ENCODE data around the gene LGSN.

LGSN gene

GRCh38 chr6:63322981-63323380 lies 3.2 kb upstream of the LGSN start:
- no peak for TF ChIP-seq CTCF (IDR thresholded peaks at IDR 0.05)
- H3K27ac ChIP-seq = no peak overlapping the region
- DNase-seq (ENCODE audit: low spot score) = no peak
- no peak overlapping the region for H3K4me3 ChIP-seq

DNA sequence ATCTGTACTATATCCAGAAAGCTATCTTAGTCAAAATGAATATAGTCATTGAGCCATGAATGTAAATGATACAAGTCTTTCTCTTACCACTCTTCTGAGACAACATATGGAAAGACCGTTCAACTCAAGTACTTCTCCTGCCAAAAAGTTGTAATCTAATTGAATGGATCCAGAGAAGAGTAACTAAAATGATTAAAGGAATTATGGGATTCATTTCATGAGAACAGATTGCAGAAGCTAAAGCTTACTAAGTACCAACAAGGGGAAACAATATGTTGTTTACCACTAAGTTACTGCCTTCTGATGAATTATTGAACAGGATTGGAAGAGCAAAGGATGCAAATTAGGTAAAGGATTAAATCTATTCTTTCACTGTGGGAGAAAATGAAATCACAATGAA lies 2.0 kb upstream of the LGSN start:
- no peak for TF ChIP-seq CTCF (IDR thresholded peaks at IDR 0.05)
- DNase-seq (ENCODE audit: low spot score) = no peak
- Histone ChIP-seq H3K4me3 (no peak overlapping the region), H3K27ac (no peak overlapping the region)

DNA sequence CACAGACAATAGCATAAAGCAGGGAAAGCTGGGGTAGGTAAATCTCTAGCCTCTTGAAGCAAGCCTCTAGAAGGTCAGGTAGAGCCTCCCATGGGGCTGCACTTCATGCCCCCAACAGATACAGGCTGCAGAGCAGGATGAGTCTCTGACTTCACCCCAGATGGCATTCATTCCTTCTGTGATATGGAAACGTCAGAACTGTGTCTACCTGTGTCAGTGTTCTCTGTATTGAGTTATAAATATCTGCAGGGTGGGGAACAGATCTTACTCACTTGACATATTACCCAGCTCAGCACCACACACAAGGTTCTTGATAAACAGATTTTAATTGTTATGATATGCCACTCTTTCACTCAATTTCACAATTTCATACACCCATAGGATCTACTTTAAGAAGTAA lies 2.1 kb downstream of the LGSN start:
- no peak overlapping the region for H3K27ac ChIP-seq
- TF ChIP-seq CTCF (IDR thresholded peaks at IDR 0.05) = no peak
- no peak overlapping the region for H3K4me3 ChIP-seq
- no peak for DNase-seq (ENCODE audit: low spot score)

DNA sequence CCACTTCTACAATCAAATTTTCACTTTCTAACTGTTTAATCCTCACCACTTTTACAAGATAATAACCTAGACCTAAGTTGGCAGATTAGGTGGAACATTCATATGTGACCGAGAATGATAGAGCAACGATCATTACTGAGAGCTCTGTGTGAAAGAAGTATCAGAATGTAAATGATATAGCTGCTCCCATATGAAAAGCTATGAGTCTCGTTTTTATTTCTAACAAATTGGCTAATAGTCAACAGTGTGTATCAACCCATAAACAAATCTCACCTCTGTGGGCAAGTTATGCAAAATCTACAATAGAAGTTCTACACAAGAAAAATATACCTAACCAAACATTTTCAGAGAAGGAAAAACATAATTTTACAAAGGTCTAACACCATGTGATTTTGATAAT lies 3.7 kb downstream of the LGSN start:
- H3K27ac ChIP-seq = no peak overlapping the region
- no peak overlapping the region for H3K4me3 ChIP-seq
- no peak for TF ChIP-seq CTCF (IDR thresholded peaks at IDR 0.05)
- DNase-seq (ENCODE audit: low spot score) = no peak

DNA sequence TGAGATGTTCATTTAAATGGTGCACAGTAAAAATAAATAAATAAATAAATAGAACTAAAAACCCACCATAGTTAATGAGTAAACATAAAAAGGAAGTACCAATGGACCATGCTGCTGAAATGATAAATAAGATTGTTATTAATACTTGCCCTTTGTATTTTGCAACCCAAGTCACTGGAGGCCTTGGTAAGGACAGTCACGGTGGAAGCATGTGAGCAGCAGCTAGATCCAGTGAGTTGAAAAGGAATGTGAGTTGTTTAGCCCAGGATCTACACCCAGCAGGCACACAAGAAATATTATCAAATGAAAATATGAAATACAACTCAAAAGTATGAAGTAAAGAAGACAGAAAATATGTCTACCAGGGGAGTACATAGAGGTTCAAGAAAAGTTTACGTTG lies 6.7 kb downstream of the LGSN start:
- no peak for TF ChIP-seq CTCF (IDR thresholded peaks at IDR 0.05)
- Histone ChIP-seq H3K4me3 (no peak overlapping the region), H3K27ac (no peak overlapping the region)
- no peak for DNase-seq (ENCODE audit: low spot score)

- H3K4me3 ChIP-seq = no peak overlapping the region
- no peak for TF ChIP-seq CTCF (IDR thresholded peaks at IDR 0.05)
- no peak overlapping the region for H3K27ac ChIP-seq
- DNase-seq (ENCODE audit: low spot score) = no peak
These were observed 12.1 kb downstream of the LGSN start for GRCh38 chr6:63307581-63308246.

DNA sequence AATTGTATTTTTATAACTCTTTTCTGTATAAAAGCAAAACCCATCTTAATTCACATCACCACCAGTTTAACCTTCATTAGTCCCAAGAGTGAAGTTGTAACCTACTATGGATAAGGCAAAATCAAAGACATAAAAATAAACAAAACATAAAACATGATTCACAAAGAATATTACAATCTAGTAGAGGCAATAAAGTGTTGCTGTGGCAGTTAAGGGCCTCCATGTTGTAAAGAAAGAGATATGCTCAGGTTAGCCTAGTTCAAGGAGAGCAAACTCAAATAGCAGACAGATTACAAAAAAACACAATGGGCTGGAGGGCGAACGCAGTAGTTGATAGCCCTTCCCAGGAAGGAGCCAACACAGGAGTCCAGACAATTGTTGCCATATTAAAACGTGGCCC lies 13.4 kb downstream of the LGSN start:
- no peak overlapping the region for H3K27ac ChIP-seq
- TF ChIP-seq CTCF (IDR thresholded peaks at IDR 0.05) = no peak
- no peak for DNase-seq (ENCODE audit: low spot score)
- no peak overlapping the region for H3K4me3 ChIP-seq
